HCT116 (cell line): ENCODE data around the gene CASZ1. TPM values are rescaled to one million over a fixed set of nuclear protein-coding genes. Genes with fewer than 3 reads are reported as not detected.

Experiments used
- ATAC-seq: fragments of 200-7000 bp; cut with Tn5 transposase; 2 replicates; pipeline ENCODE4 v1.9.1; 2020; ENCODE audit warnings: mild to moderate bottlenecking, moderate library complexity
- BruUV-seq: library from RNA; stranded (reverse); fragments of 400-500 nt; replicated peaks from 2 replicates; lab custom pipeline; 2021; lab: Mats Ljungman, UMichigan
- CTCF ChIA-PET: fragments of 300-600 bp; sonication (Branson Sonifier 250); formaldehyde crosslinking; loops from one replicate; lab custom pipeline; 2021; ENCODE audit warnings: antibody characterized with exemption; lab: Charles Lee
- POLR2A ChIA-PET: fragments of 300-600, 350-600 bp; sonication (Branson Sonifier 250); formaldehyde crosslinking; loops from one replicate; lab custom pipeline; 2021; ENCODE audit warnings: antibody characterized with exemption; lab: Charles Lee
- RAD21 ChIA-PET, 2 experiments: fragments of 300-600 bp; sonication (Branson Sonifier 250); formaldehyde crosslinking; loops; one replicate each; lab custom pipeline; 2023; ENCODE audit warnings: low total read pairs in 2 of 2; ENCODE audit not compliant: uncharacterized antibody in 2 of 2, unreplicated experiment in 2 of 2, low non-redundant PET in 1 of 2; lab: Charles Lee
- DNase-seq: peaks from one replicate; pipeline ENCODE4 v3.0.0-alpha.2; 2010; ENCODE audit warnings: low read depth, low spot score
- H2AFZ ChIP-seq: fragments of 200-600 bp; shearing (Covaris generic), sonication (generic); 2 replicates; pipeline ENCODE4 v1.6.1; 2017; ENCODE audit warnings: low read depth, mixed run types, mixed read lengths, antibody characterized with exemption, low read length; ENCODE audit not compliant: poor library complexity, severe bottlenecking
- H3K27ac ChIP-seq: 2 replicates; pipeline ENCODE4 v1.5.1; 2012; ENCODE audit warnings: low read depth, low read length
- H3K27me3 ChIP-seq: fragments of 200-600 bp; sonication (generic); 2 replicates; pipeline ENCODE4 v1.6.1; 2016; ENCODE audit warnings: mixed run types, low read length, mixed read lengths; ENCODE audit not compliant: insufficient read depth
- H3K36me3 ChIP-seq, 2 experiments: fragments of 200-500 bp in 1 of 2; fragments of 200-600 bp in 1 of 2; sonication (Bioruptor generic) in 1 of 2; sonication (generic) in 1 of 2; 2 replicates each; pipeline versions ENCODE4 v1.5.1 to v1.6.1; 2014 to 2016; ENCODE audit warnings: low read length in 2 of 2, inconsistent platforms in 1 of 2, mixed read lengths in 1 of 2, mixed run types in 1 of 2; ENCODE audit not compliant: insufficient read depth in 2 of 2, control insufficient read depth in 1 of 2
- H3K4me1 ChIP-seq, 2 experiments: fragments of 200-600 bp in 1 of 2; sonication (generic) in 1 of 2; 2 replicates each; pipeline versions ENCODE4 v1.5.1 to v1.6.1; 2012 to 2017; ENCODE audit warnings: low read length in 2 of 2, inconsistent platforms in 1 of 2, mild to moderate bottlenecking in 1 of 2, mixed read lengths in 1 of 2, mixed run types in 1 of 2, moderate library complexity in 1 of 2; ENCODE audit not compliant: insufficient read depth in 2 of 2, control insufficient read depth in 1 of 2
- H3K4me2 ChIP-seq: fragments of 200-600 bp; sonication (generic); 2 replicates; pipeline ENCODE4 v1.6.1; 2017; ENCODE audit warnings: mixed run types, low read length, mixed read lengths
- H3K4me3 ChIP-seq, 2 experiments: fragments of 200-600 bp in 1 of 2; sonication (generic) in 1 of 2; replicated peaks in 1 of 2; 2 replicates each; pipeline ENCODE4 v1.5.1; 2011 to 2016; ENCODE audit warnings: low read length in 2 of 2, control low read depth in 1 of 2, low read depth in 1 of 2, mild to moderate bottlenecking in 1 of 2, mixed read lengths in 1 of 2, mixed run types in 1 of 2
- H3K79me2 ChIP-seq: fragments of 200-600 bp; sonication (generic); 2 replicates; pipeline ENCODE4 v1.6.1; 2017; ENCODE audit warnings: mild to moderate bottlenecking, mixed run types, low read length, moderate library complexity, mixed read lengths; ENCODE audit not compliant: insufficient read depth
- H3K9ac ChIP-seq: fragments of 200-600 bp; sonication (generic); 2 replicates; pipeline ENCODE4 v1.6.1; 2016; ENCODE audit warnings: low read length, mixed read lengths
- H3K9me2 ChIP-seq: fragments of 200-600 bp; sonication (generic), shearing (Covaris generic); 2 replicates; pipeline ENCODE4 v1.6.1; 2017; ENCODE audit warnings: mixed run types, mild to moderate bottlenecking, moderate library complexity; ENCODE audit not compliant: insufficient read depth
- H3K9me3 ChIP-seq, 2 experiments: fragments of 200-500 bp in 1 of 2; fragments of 200-600 bp in 1 of 2; sonication (Bioruptor generic) in 1 of 2; sonication (generic) in 1 of 2; 2 replicates each; pipeline ENCODE4 v1.6.1; 2014 to 2017; ENCODE audit warnings: low read length in 2 of 2, mixed read lengths in 2 of 2, inconsistent platforms in 1 of 2, low read depth in 1 of 2, mild to moderate bottlenecking in 1 of 2, mixed run types in 1 of 2, moderate library complexity in 1 of 2; ENCODE audit not compliant: control insufficient read depth in 1 of 2, insufficient read depth in 1 of 2
- H4K20me1 ChIP-seq: fragments of 200-600 bp; sonication (generic), shearing (Covaris generic); 2 replicates; pipeline ENCODE4 v1.6.1; 2017; ENCODE audit warnings: mixed run types, mild to moderate bottlenecking, moderate library complexity; ENCODE audit not compliant: insufficient read depth
- CBX3 ChIP-seq: IDR thresholded peaks from 2 replicates; pipeline ENCODE4 v1.6.1; 2012; ENCODE audit warnings: low read depth
- CEBPB ChIP-seq: IDR thresholded peaks from 2 replicates; pipeline ENCODE4 v1.6.1; 2012; ENCODE audit warnings: low read depth
- EGR1 ChIP-seq: IDR thresholded peaks from 2 replicates; pipeline ENCODE4 v1.6.1; 2012; ENCODE audit warnings: low read depth
- ELF1 ChIP-seq: IDR thresholded peaks from 2 replicates; pipeline ENCODE4 v1.6.1; 2012; ENCODE audit warnings: low read depth, borderline replicate concordance
- EZH2 ChIP-seq: fragments of 200-600 bp; sonication (generic); IDR thresholded peaks from 2 replicates; pipeline ENCODE4 v1.6.1; 2017; ENCODE audit warnings: antibody characterized with exemption, mixed run types
- EZH2phosphoT487 ChIP-seq: fragments of 200-600 bp; IDR thresholded peaks from 2 replicates; pipeline ENCODE4 v1.6.1; 2018; ENCODE audit warnings: antibody characterized with exemption, borderline replicate concordance
- FOSL1 ChIP-seq: IDR thresholded peaks from 2 replicates; pipeline ENCODE4 v1.6.1; 2012; ENCODE audit warnings: low read depth
- JUND ChIP-seq: IDR thresholded peaks from 2 replicates; pipeline ENCODE4 v1.6.1; 2012
- MAX ChIP-seq: IDR thresholded peaks from 2 replicates; pipeline ENCODE4 v1.6.1; 2012
- POLR2AphosphoS5 ChIP-seq: IDR thresholded peaks from 2 replicates; pipeline ENCODE4 v1.6.1; 2011; ENCODE audit warnings: mild to moderate bottlenecking, low read depth, low read length, moderate library complexity
- RAD21 ChIP-seq: IDR thresholded peaks from 2 replicates; pipeline ENCODE4 v1.6.1; 2012; ENCODE audit warnings: low read depth, mild to moderate bottlenecking
- SIN3A ChIP-seq: IDR thresholded peaks from 2 replicates; pipeline ENCODE4 v1.6.1; 2012; ENCODE audit warnings: low read depth
- SP1 ChIP-seq: IDR thresholded peaks from 2 replicates; pipeline ENCODE4 v1.6.1; 2012; ENCODE audit warnings: low read depth
- SRF ChIP-seq: IDR thresholded peaks from 2 replicates; pipeline ENCODE4 v1.6.1; 2012; ENCODE audit warnings: low read depth
- TCF7L2 ChIP-seq: IDR thresholded peaks from 2 replicates; pipeline ENCODE4 v1.7.0; 2011; ENCODE audit warnings: borderline replicate concordance, inconsistent platforms; ENCODE audit not compliant: insufficient read depth, insufficient read length; ENCODE audit errors: extremely low read depth
- YY1 ChIP-seq: IDR thresholded peaks from 2 replicates; pipeline ENCODE4 v1.6.1; 2011; ENCODE audit warnings: low read length, low read depth, moderate library complexity, mild to moderate bottlenecking; ENCODE audit not compliant: insufficient replicate concordance; ENCODE audit errors: extremely low read depth
- ZFX ChIP-seq: fragments of 450-650 bp; IDR thresholded peaks from 2 replicates; pipeline ENCODE4 v1.6.1; 2017
- ZNF274 ChIP-seq: fragments of 200-500 bp; sonication (Bioruptor generic); IDR thresholded peaks from 2 replicates; pipeline ENCODE4 v1.6.1; 2014; ENCODE audit warnings: mild to moderate bottlenecking, low read depth, low read length, inconsistent platforms
- intact Hi-C: fragments of 100-400 bp; cut with micrococcal nuclease; formaldehyde crosslinking; loops from 2 replicates; pipeline ENCODE4 v1.10.0; 2022
- total RNA-seq: library from RNA; stranded (reverse); gene quantifications from one replicate; pipeline ENCODE4 v1.2.1, GENCODE V29; 2021; ENCODE audit not compliant: unreplicated experiment
- TF ChIP-seq, protein P1 (sequence below): IDR thresholded peaks from 2 replicates; pipeline ENCODE4 v1.6.1; 2012; ENCODE audit warnings: low read depth
- TF ChIP-seq, protein P2 (sequence below): IDR thresholded peaks from 2 replicates; pipeline ENCODE4 v1.6.1; 2012

Gene CASZ1
- total RNA-seq, 1 experiment from 2014 or later = 7.7 TPM

- TF ChIP-seq ZFX (no peak), JUND (no peak), SP1 (no peak), YY1 (no peak), MAX (no peak), ELF1 (no peak)
Measured at GRCh38 chr1:10744654-10745238, 51.7 kb downstream of the CASZ1 start (continued).

DNA sequence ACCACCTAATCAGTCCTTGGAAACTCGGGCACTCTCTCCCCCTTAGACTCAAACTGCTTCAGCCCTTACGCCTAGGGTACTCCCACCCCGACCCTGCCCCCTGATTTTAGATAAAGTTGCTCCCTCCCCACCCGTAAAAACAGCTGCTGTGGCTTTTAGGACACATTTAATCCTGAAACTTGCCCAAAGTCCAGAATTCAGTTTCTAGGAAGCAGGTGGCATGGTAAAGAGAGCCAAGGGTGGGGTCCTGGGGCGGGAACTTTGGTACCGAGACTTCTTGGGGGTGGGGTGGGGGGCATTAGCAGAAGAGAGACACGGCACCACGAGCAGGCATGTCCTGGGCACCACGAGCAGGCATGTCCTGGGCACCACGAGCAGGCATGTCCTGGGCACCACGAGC lies 52.4 kb downstream of the CASZ1 start:
- Histone ChIP-seq H3K4me3 (no peak overlapping the region), H3K9me2 (no peaks in the 10 kb centered on the region), H4K20me1 (no peaks in the 10 kb centered on the region), H3K4me2 (no peak overlapping the region), H3K27me3 (no peaks in the 10 kb centered on the region), H3K4me1 (no peaks in the 10 kb centered on the region), H3K36me3 (no peaks in the 10 kb centered on the region), H3K79me2 (no peaks in the 10 kb centered on the region), H3K9ac (no peak overlapping the region), H3K27ac (no peak overlapping the region), H2AFZ (no peak overlapping the region), H3K9me3 (no peaks in the 10 kb centered on the region)
- ATAC-seq = no peak
- ChIA-PET RAD21 (no interaction called here), POLR2A (no interaction called here), CTCF (interaction anchor here (0.7 kb wide), 1 partner anchor 237 kb away, joined by 5 read pairs; no protein-coding TSS in a partner anchor)
- intact Hi-C loops = no loop called here
- BruUV-seq = no TSS peak
- no peak for DNase-seq
- TF ChIP-seq MAX (no peak), TCF7L2 (no peak), ZNF274 (no peak), SP1 (no peak), EZH2phosphoT487 (no peak), EZH2 (no peak), ELF1 (no peak), EGR1 (no peak), SIN3A (no peak), YY1 (no peak), SRF (no peak), RAD21 (no peak), CEBPB (no peak), FOSL1 (no peak), CBX3 (no peak), POLR2AphosphoS5 (no peak)
- TF ChIP-seq, protein P1, sequence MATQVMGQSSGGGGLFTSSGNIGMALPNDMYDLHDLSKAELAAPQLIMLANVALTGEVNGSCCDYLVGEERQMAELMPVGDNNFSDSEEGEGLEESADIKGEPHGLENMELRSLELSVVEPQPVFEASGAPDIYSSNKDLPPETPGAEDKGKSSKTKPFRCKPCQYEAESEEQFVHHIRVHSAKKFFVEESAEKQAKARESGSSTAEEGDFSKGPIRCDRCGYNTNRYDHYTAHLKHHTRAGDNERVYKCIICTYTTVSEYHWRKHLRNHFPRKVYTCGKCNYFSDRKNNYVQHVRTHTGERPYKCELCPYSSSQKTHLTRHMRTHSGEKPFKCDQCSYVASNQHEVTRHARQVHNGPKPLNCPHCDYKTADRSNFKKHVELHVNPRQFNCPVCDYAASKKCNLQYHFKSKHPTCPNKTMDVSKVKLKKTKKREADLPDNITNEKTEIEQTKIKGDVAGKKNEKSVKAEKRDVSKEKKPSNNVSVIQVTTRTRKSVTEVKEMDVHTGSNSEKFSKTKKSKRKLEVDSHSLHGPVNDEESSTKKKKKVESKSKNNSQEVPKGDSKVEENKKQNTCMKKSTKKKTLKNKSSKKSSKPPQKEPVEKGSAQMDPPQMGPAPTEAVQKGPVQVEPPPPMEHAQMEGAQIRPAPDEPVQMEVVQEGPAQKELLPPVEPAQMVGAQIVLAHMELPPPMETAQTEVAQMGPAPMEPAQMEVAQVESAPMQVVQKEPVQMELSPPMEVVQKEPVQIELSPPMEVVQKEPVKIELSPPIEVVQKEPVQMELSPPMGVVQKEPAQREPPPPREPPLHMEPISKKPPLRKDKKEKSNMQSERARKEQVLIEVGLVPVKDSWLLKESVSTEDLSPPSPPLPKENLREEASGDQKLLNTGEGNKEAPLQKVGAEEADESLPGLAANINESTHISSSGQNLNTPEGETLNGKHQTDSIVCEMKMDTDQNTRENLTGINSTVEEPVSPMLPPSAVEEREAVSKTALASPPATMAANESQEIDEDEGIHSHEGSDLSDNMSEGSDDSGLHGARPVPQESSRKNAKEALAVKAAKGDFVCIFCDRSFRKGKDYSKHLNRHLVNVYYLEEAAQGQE = no peak
- TF ChIP-seq, protein P2, sequence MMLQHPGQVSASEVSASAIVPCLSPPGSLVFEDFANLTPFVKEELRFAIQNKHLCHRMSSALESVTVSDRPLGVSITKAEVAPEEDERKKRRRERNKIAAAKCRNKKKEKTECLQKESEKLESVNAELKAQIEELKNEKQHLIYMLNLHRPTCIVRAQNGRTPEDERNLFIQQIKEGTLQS = no peak
